K562 (cell line): Measurements from ENCODE around the gene GPR183. TPM values are rescaled to one million over a fixed set of nuclear protein-coding genes. Genes with fewer than 3 reads are reported as not detected.
A peak's percentile ranks its signal among the peaks of the same experiment; 100 is the strongest.

Experiments used
- ATAC-seq: fragments of 200-7000 bp; cut with Tn5 transposase; 3 replicates; pipeline ENCODE4 v1.9.1; 2020; ENCODE audit warnings: moderate library complexity
- BruUV-seq: library from RNA; stranded (reverse); fragments of 400-500 nt; replicated peaks from 2 replicates; lab custom pipeline; 2021; lab: Mats Ljungman, UMichigan
- CTCF ChIA-PET: fragments of 300-600 bp; formaldehyde crosslinking; extraction: SDS; loops from one replicate; lab custom pipeline; 2021; ENCODE audit warnings: low intra/inter-chr PET ratio; lab: Yijun Ruan, JAX
- POLR2A ChIA-PET: fragments of 300-600, 350-650 bp; sonication (Branson Sonifier 250); formaldehyde crosslinking; extraction: SDS; loops from one replicate; lab custom pipeline; 2021; ENCODE audit warnings: antibody characterized with exemption, inconsistent platforms; lab: Yijun Ruan, JAX
- DNase-seq, 4 experiments: peaks; one replicate each; pipeline versions ENCODE4 v3.0.0 to v3.0.0-alpha.2; 2011 to 2018; ENCODE audit warnings: low spot score in 3 of 4, mixed read lengths in 3 of 4; ENCODE audit errors: extremely low read depth in 1 of 4
- FAIRE-seq: peaks from 2 replicates; lab custom pipeline; 2011; peaks lifted over from hg19 to GRCh38; lab: Jason Lieb, UNC
- H2AFZ ChIP-seq: 2 replicates; pipeline ENCODE4 v1.6.0; 2011; ENCODE audit warnings: low read depth, low read length, control low read depth, inconsistent platforms
- H3K27ac ChIP-seq: fragments of 200-600 bp; 3 replicates; pipeline ENCODE4 v1.8.0; 2011; ENCODE audit warnings: low read depth, mild to moderate bottlenecking, control low read depth, inconsistent platforms, low read length, moderate library complexity, mixed read lengths; ENCODE audit errors: extremely low read depth
- H3K27me3 ChIP-seq, 2 experiments: fragments of 300-600 bp in 1 of 2; 2 replicates in 1 of 2; 3 replicates in 1 of 2; pipeline versions ENCODE4 v1.6.0 to v1.8.0; 2011; ENCODE audit warnings: inconsistent platforms in 2 of 2, low read length in 2 of 2, mild to moderate bottlenecking in 1 of 2, mixed read lengths in 1 of 2, moderate library complexity in 1 of 2; ENCODE audit not compliant: control insufficient read depth in 2 of 2, insufficient read depth in 2 of 2
- H3K36me3 ChIP-seq: fragments of 300-600 bp; 3 replicates; pipeline ENCODE4 v1.8.0; 2011; ENCODE audit warnings: mild to moderate bottlenecking, low read length, inconsistent platforms; ENCODE audit not compliant: control insufficient read depth, insufficient read depth
- H3K4me1 ChIP-seq, 2 experiments: fragments of 200-600 bp in 1 of 2; replicated peaks in 1 of 2; 2 replicates in 1 of 2; 3 replicates in 1 of 2; pipeline versions ENCODE4 v1.5.1 to v1.8.0; 2011; ENCODE audit warnings: inconsistent platforms in 2 of 2, low read length in 2 of 2, mild to moderate bottlenecking in 1 of 2, mixed read lengths in 1 of 2, moderate library complexity in 1 of 2; ENCODE audit not compliant: control insufficient read depth in 2 of 2, insufficient read depth in 2 of 2
- H3K4me2 ChIP-seq: 2 replicates; pipeline ENCODE4 v1.6.1; 2011; ENCODE audit warnings: low read length, control low read depth, inconsistent platforms, mixed read lengths; ENCODE audit not compliant: insufficient read depth
- H3K4me3 ChIP-seq: fragments of 200-600 bp; sonication (generic), shearing (Covaris generic); 2 replicates; pipeline ENCODE4 v1.5.1; 2016; ENCODE audit warnings: control low read depth, inconsistent platforms
- H3K79me2 ChIP-seq: fragments of 200-600 bp; 3 replicates; pipeline ENCODE4 v1.8.0; 2011; ENCODE audit warnings: low read length, inconsistent platforms; ENCODE audit not compliant: control insufficient read depth, insufficient read depth
- H3K9ac ChIP-seq, 2 experiments: 2 replicates each; pipeline versions ENCODE4 v1.6.0 to v1.6.1; 2011; ENCODE audit warnings: low read depth in 2 of 2, low read length in 2 of 2, control low read depth in 1 of 2, inconsistent platforms in 1 of 2, mild to moderate bottlenecking in 1 of 2, mixed read lengths in 1 of 2; ENCODE audit not compliant: insufficient read depth in 1 of 2
- H3K9me1 ChIP-seq: one replicate; pipeline ENCODE4 v1.6.0; 2011; ENCODE audit warnings: inconsistent platforms, mild to moderate bottlenecking, low read length, moderate library complexity; ENCODE audit not compliant: control insufficient read depth, insufficient read depth
- H3K9me3 ChIP-seq: replicated peaks from 2 replicates; pipeline ENCODE4 v1.5.1; 2011; ENCODE audit warnings: low read depth, low read length, inconsistent platforms; ENCODE audit not compliant: control insufficient read depth, insufficient read depth
- H4K20me1 ChIP-seq: replicated peaks from 2 replicates; pipeline ENCODE4 v1.6.1; 2011; ENCODE audit warnings: low read length, inconsistent platforms, mixed read lengths; ENCODE audit not compliant: control insufficient read depth, insufficient read depth
- BRF1 ChIP-seq: IDR thresholded peaks from 3 replicates; pipeline ENCODE4 v1.6.1; 2011; ENCODE audit warnings: borderline replicate concordance, mild to moderate bottlenecking; ENCODE audit not compliant: insufficient read length; ENCODE audit errors: extremely low read depth
- CEBPB ChIP-seq: fragments of 450-650 bp; IDR thresholded peaks from 2 replicates; pipeline ENCODE4 v1.6.1; 2016; ENCODE audit warnings: missing genetic modification characterization, missing compliant biosample characterization
- CEBPG ChIP-seq, 3 experiments: fragments of 200-800 bp in 1 of 3; sonication (Bioruptor generic) in 1 of 3; sonication (generic) in 1 of 3; formaldehyde crosslinking in 1 of 3; IDR thresholded peaks in 2 of 3; conservative IDR thresholded peaks in 1 of 3; 2 replicates each; pipeline versions ENCODE4 v1.6.1 to v1.8.0; 2016 to 2022; ENCODE audit warnings: missing compliant biosample characterization in 2 of 3, missing genetic modification characterization in 2 of 3, mild to moderate bottlenecking in 1 of 3, missing genetic modification reagents in 1 of 3
- CHD2 ChIP-seq: IDR thresholded peaks from 2 replicates; pipeline ENCODE4 v1.6.1; 2011; ENCODE audit warnings: low read depth, low read length
- FOXM1 ChIP-seq, 2 experiments: fragments of 450-650 bp in 1 of 2; sonication (generic) in 1 of 2; formaldehyde crosslinking in 1 of 2; IDR thresholded peaks; 2 replicates each; pipeline versions ENCODE4 v1.6.1 to v1.9.0; 2017 to 2022; ENCODE audit warnings: low read depth in 2 of 2, mild to moderate bottlenecking in 2 of 2, missing genetic modification reagents in 1 of 2, moderate library complexity in 1 of 2
- HNRNPLL ChIP-seq: fragments of 200-400 bp; formaldehyde crosslinking; IDR thresholded peaks from 2 replicates; pipeline ENCODE4 v1.6.1; 2017; ENCODE audit warnings: low read length, low read depth, mild to moderate bottlenecking; ENCODE audit not compliant: poor library complexity, severe bottlenecking
- KDM4B ChIP-seq, 2 experiments: fragments of 450-650 bp in 1 of 2; sonication (generic) in 1 of 2; IDR thresholded peaks; 2 replicates each; pipeline ENCODE4 v1.6.1; 2016 to 2017; ENCODE audit warnings: borderline replicate concordance in 2 of 2, antibody characterized with exemption in 1 of 2, low read depth in 1 of 2, mild to moderate bottlenecking in 1 of 2
- RBM17 ChIP-seq: fragments of 200-400 bp; formaldehyde crosslinking; IDR thresholded peaks from 2 replicates; pipeline ENCODE4 v1.6.1; 2017; ENCODE audit warnings: low read depth, mild to moderate bottlenecking, low read length, borderline replicate concordance
- RUNX1 ChIP-seq: sonication (generic); IDR thresholded peaks from 2 replicates; pipeline ENCODE4 v1.6.1; 2016; ENCODE audit warnings: antibody characterized with exemption, low read depth
- ZNF197 ChIP-seq: fragments of 200-800 bp; sonication (Bioruptor generic); IDR thresholded peaks from 2 replicates; pipeline ENCODE4 v1.6.1; 2016; ENCODE audit warnings: low read depth, missing genetic modification characterization, missing compliant biosample characterization
- WGBS: fragments of 100-300 bp; shearing (Covaris generic); methylation state at CpG from one replicate; pipeline ENCODE4 v1.1.6; 2016; ENCODE audit warnings: low coverage, mixed read lengths; ENCODE audit not compliant: insufficient coverage; ENCODE audit errors: missing lambda C conversion rate; 5-methylcytosine and 5-hydroxymethylcytosine counted together
- in situ Hi-C: fragments of 300-500 bp; cut with MboI; formaldehyde crosslinking; loops from 4 replicates; pipeline ENCODE4 v1.15.0; 2018; ENCODE audit warnings: inconsistent platforms, mixed read lengths
- intact Hi-C: fragments of 100-400 bp; cut with micrococcal nuclease; formaldehyde crosslinking; loops from 2 replicates; pipeline ENCODE4 v1.14.2; 2022
- polyA plus RNA-seq, 8 experiments: library from polyadenylated mRNA; depleted of rRNA in 4 of 8; stranded (reverse) in 5 of 8; unstranded in 3 of 8; fragments of >200 nt; fragmentation: Nextera tagmentation in 2 of 8; fragmentation: Illumina TruSeq in 1 of 8; extraction: Ambion mirVana in 2 of 8; extraction: Trizol in 1 of 8; gene quantifications; 2 replicates each; pipeline versions ENCODE4 v1.2.1 to v1.2.3, GENCODE V29; 2011 to 2014; ENCODE audit warnings: inconsistent platforms in 1 of 8, missing spikeins in 1 of 8
- total RNA-seq, 7 experiments: library from RNA; depleted of rRNA in 6 of 7; stranded (reverse); fragments of >200 nt in 6 of 7; fragmentation: Illumina TruSeq in 2 of 7; extraction: Trizol in 2 of 7; gene quantifications; 2 replicates each; pipeline versions ENCODE4 v1.2.1 to v1.2.3, GENCODE V29; 2011 to 2021; ENCODE audit warnings: low replicate concordance in 1 of 7
- TF ChIP-seq, protein P1 (sequence below): sonication (generic); formaldehyde crosslinking; IDR thresholded peaks from 2 replicates; pipeline ENCODE4 v1.8.0; 2023; ENCODE audit warnings: mild to moderate bottlenecking, missing genetic modification reagents
- TF ChIP-seq, protein P2 (sequence below): sonication (generic); formaldehyde crosslinking; IDR thresholded peaks from 2 replicates; pipeline ENCODE4 v1.8.0; 2023; ENCODE audit warnings: mild to moderate bottlenecking, missing genetic modification reagents
- TF ChIP-seq, protein P3 (sequence below): fragments of 250-450 bp; sonication (Bioruptor Pico); IDR thresholded peaks from 2 replicates; pipeline ENCODE4 v1.5.1; 2021; ENCODE audit warnings: mild to moderate bottlenecking

GPR183 gene
- total and polyA plus RNA-seq, 9 of the 15 experiments (the other 6 are each of a cell fraction or from before 2014, with no cell fraction given): 1.3 to 10.2 (median 3.7) TPM

DNA sequence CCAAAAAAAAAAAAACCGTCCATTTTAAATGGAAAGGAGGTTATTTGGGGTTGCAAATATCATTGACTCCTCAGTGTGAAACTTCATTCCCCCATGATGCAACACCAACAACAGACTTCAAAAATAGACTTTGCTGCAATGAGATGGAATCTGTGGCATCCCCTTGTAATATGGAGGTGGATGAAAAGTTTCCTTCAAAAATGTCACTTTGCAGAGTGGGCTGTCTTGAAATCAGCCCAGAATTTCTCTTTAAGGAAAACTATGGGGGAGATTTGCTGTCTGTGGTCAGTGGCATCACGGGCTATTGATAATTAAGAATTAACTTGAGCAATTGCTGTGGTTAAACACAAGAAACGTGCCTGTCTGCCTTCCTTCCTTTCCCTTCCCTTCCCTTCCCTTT is 50.5 kb downstream of the GPR183 start:
- Histone ChIP-seq H3K9ac (no peak overlapping the region), H3K27ac (no peak overlapping the region), H3K79me2 (no peaks in the 10 kb centered on the region), H2AFZ (no peak overlapping the region), H3K4me3 (no peak overlapping the region), H3K4me2 (no peak overlapping the region), H3K4me1 (no peaks in the 10 kb centered on the region; a peak in 1 of 5 replicates), H4K20me1 (no peaks in the 10 kb centered on the region), H3K9me1 (no peaks in the 10 kb centered on the region), H3K9me3 (no peaks in the 10 kb centered on the region), H3K36me3 (peaks cover 47% of the 10 kb centered on the region; the same call in 2 of the 3 replicates), H3K27me3 (no peaks in the 10 kb centered on the region)
- ATAC-seq (no peak), DNase-seq (no peak), FAIRE-seq (no peak)
- ChIA-PET CTCF (no interaction called here), POLR2A (interaction anchor here (0.8 kb wide), 1 partner anchor 11 kb away, joined by 3 read pairs; no protein-coding TSS in a partner anchor)
- intact Hi-C loops: no loop called here
- 67% methylated on average over 2 of the region's 3 CpGs for WGBS
- no TSS peak for BruUV-seq
- in situ Hi-C loops: no loop called here
- TF ChIP-seq RUNX1: no peak
- no peak for TF ChIP-seq ZNF197
- no peak for TF ChIP-seq HNRNPLL
- TF ChIP-seq, protein P1, sequence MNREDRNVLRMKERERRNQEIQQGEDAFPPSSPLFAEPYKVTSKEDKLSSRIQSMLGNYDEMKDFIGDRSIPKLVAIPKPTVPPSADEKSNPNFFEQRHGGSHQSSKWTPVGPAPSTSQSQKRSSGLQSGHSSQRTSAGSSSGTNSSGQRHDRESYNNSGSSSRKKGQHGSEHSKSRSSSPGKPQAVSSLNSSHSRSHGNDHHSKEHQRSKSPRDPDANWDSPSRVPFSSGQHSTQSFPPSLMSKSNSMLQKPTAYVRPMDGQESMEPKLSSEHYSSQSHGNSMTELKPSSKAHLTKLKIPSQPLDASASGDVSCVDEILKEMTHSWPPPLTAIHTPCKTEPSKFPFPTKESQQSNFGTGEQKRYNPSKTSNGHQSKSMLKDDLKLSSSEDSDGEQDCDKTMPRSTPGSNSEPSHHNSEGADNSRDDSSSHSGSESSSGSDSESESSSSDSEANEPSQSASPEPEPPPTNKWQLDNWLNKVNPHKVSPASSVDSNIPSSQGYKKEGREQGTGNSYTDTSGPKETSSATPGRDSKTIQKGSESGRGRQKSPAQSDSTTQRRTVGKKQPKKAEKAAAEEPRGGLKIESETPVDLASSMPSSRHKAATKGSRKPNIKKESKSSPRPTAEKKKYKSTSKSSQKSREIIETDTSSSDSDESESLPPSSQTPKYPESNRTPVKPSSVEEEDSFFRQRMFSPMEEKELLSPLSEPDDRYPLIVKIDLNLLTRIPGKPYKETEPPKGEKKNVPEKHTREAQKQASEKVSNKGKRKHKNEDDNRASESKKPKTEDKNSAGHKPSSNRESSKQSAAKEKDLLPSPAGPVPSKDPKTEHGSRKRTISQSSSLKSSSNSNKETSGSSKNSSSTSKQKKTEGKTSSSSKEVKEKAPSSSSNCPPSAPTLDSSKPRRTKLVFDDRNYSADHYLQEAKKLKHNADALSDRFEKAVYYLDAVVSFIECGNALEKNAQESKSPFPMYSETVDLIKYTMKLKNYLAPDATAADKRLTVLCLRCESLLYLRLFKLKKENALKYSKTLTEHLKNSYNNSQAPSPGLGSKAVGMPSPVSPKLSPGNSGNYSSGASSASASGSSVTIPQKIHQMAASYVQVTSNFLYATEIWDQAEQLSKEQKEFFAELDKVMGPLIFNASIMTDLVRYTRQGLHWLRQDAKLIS (CRISPR knock-in tag): no peak
- TF ChIP-seq, protein P2, sequence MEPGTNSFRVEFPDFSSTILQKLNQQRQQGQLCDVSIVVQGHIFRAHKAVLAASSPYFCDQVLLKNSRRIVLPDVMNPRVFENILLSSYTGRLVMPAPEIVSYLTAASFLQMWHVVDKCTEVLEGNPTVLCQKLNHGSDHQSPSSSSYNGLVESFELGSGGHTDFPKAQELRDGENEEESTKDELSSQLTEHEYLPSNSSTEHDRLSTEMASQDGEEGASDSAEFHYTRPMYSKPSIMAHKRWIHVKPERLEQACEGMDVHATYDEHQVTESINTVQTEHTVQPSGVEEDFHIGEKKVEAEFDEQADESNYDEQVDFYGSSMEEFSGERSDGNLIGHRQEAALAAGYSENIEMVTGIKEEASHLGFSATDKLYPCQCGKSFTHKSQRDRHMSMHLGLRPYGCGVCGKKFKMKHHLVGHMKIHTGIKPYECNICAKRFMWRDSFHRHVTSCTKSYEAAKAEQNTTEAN (CRISPR knock-in tag): no peak
- 0 out of 2 replicates have a peak, but pooled peaks have one; percentile 13 for TF ChIP-seq CEBPB
- TF ChIP-seq CEBPG (CRISPR knock-in tag; IDR thresholded peaks at IDR 0.05): peak; percentile 54; the same call in 1 of the 2 replicates
- peak in 1 of 2 experiments; percentile 64; a peak in 2 of 4 replicates for TF ChIP-seq CEBPG (tag; conservative IDR thresholded peaks at IDR 0.05 in 1 of 2, IDR thresholded peaks at IDR 0.05 in 1 of 2)
- no peak for TF ChIP-seq CHD2
- no peak for TF ChIP-seq RBM17
- TF ChIP-seq, protein P3, sequence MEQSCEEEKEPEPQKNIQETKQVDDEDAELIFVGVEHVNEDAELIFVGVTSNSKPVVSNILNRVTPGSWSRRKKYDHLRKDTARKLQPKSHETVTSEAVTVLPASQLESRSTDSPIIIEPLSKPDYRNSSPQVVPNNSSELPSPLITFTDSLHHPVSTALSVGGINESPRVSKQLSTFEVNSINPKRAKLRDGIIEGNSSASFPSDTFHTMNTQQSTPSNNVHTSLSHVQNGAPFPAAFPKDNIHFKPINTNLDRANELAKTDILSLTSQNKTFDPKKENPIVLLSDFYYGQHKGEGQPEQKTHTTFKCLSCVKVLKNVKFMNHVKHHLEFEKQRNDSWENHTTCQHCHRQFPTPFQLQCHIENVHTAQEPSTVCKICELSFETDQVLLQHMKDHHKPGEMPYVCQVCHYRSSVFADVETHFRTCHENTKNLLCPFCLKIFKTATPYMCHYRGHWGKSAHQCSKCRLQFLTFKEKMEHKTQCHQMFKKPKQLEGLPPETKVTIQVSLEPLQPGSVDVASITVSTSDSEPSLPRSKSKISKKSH (CRISPR knock-in tag): no peak
- no peak for TF ChIP-seq KDM4B (IDR thresholded peaks at IDR 0.05; ENCODE audit: borderline replicate concordance in 2 of 2, low read depth in 1 of 2)
- no peak for TF ChIP-seq FOXM1 (IDR thresholded peaks at IDR 0.05; ENCODE audit: low read depth)
- no peak for TF ChIP-seq FOXM1 (CRISPR knock-in tag; IDR thresholded peaks at IDR 0.05; ENCODE audit: low read depth)
- no peak for TF ChIP-seq BRF1
